Stomach (tissue), 9 donors: ENCODE data around the gene ALOX5AP. TPM values are rescaled to one million over a fixed set of nuclear protein-coding genes. Genes with fewer than 3 reads are reported as not detected.

Source experiments
- DNase-seq, 2 donors: peaks; one replicate each; pipeline versions ENCODE4 v3.0.0 to v3.0.0-alpha.2; 2013 to 2019
- H3K27ac ChIP-seq, 5 donors: fragments of 200-600 bp in 4 of 5; sonication (generic) in 4 of 5; one replicate each; pipeline ENCODE4 v1.5.1; 2013 to 2019; ENCODE audit warnings: mild to moderate bottlenecking in 1 of 5, moderate library complexity in 1 of 5
- H3K27me3 ChIP-seq, 3 donors: fragments of 200-600 bp; sonication (generic); one replicate each; pipeline ENCODE4 v1.5.1; 2017 to 2019; ENCODE audit warnings: mixed run types in 1 of 3
- H3K36me3 ChIP-seq, 4 donors: fragments of 200-600 bp; sonication (generic); 1 replicate in 3 of 4; 2 replicates in 1 of 4; pipeline ENCODE4 v1.5.1; 2016 to 2019
- H3K4me1 ChIP-seq, 4 donors: fragments of 200-600 bp; sonication (generic); one replicate each; pipeline ENCODE4 v1.5.1; 2016 to 2019
- H3K4me3 ChIP-seq, 4 donors: fragments of 200-600 bp; sonication (generic) in 3 of 4; one replicate each; pipeline ENCODE4 v1.5.1; 2016 to 2019; ENCODE audit warnings: mild to moderate bottlenecking in 1 of 4
- H3K9me3 ChIP-seq, 4 donors: fragments of 200-600 bp; sonication (generic); one replicate each; pipeline ENCODE4 v1.5.1; 2016 to 2019
- EP300 ChIP-seq: sonication (generic); formaldehyde crosslinking; IDR thresholded peaks from one replicate; pipeline ENCODE4 v1.6.1; 2017; ENCODE audit warnings: antibody characterized with exemption
- POLR2A ChIP-seq, 4 donors: fragments of 450-650 bp; IDR thresholded peaks; one replicate each; pipeline ENCODE4 v1.6.1; 2016; ENCODE audit warnings: antibody characterized with exemption in 4 of 4, control low read depth in 2 of 4, mild to moderate bottlenecking in 1 of 4, moderate library complexity in 1 of 4
- POLR2AphosphoS5 ChIP-seq, 3 donors: sonication (generic); formaldehyde crosslinking; IDR thresholded peaks; one replicate each; pipeline ENCODE4 v1.6.1; 2016; ENCODE audit warnings: antibody characterized with exemption in 3 of 3
- WGBS, 5 donors: extraction: QIAGEN DNeasy Blood & Tissue Kit in 3 of 5; methylation state at CpG; one replicate each; pipeline versions ENCODE4 v1.1.5 to v1.1.7; 2013 to 2018; 5-methylcytosine and 5-hydroxymethylcytosine counted together
- intact Hi-C: fragments of 100-400 bp; cut with DNase I; formaldehyde crosslinking; loops from one replicate; pipeline ENCODE4 v1.15.1; 2023; ENCODE audit warnings: low total_unique reads
- polyA plus RNA-seq, 3 donors: library from polyadenylated mRNA; stranded (reverse); fragments of 200-250 nt; gene quantifications; one replicate each; pipeline ENCODE4 v1.2.3, GENCODE V29; 2013
- total RNA-seq, 5 donors: library from RNA; depleted of rRNA; stranded (reverse); fragments of >200 nt; gene quantifications; one replicate each; pipeline versions ENCODE4 v1.1.0 to v1.2.3, GENCODE V29; 2014 to 2016
- TF ChIP-seq, protein P1 (sequence below), 7 experiments: fragments of 450-650 bp in 4 of 7; fragments of 200-600 bp in 3 of 7; sonication (generic) in 3 of 7; IDR thresholded peaks; one replicate each; pipeline ENCODE4 v1.5.1; 2016 to 2019; ENCODE audit warnings: antibody characterized with exemption in 7 of 7, control low read depth in 2 of 7, mild to moderate bottlenecking in 1 of 7
- donor health status: healthy with polysubstance abuse.
- donor health status: Bipolar disorder and iron deficiency.
- donor health status: healthy.

Gene ALOX5AP
- total and polyA plus RNA-seq, 8 donors: 1.3 to 36.4 (median 7.7) TPM

DNA sequence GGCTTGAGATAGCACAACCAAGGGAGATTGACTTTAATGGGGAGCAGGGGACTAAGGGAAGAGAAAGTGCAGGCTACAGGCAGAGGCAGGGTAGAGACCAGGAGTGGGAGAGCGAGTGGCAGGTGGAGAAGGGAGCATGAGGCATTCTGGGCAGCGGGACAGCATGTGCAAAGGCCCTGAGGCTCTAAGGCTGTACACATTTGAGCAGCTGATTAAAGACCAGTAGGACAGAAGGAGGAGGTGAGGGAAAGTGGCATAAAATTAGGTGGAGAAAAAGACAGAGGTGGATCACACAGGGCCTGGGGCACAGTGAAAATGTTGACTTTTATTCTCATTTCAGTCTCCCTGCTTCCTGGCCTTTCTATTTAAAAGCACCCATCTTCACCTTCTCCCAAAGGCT is 74.4 kb downstream of the ALOX5AP start:
- whole genome bisulfite sequencing, 5 donors: 95 to 100% (median 97%) methylated on average over 2 of the region's 2 CpGs
- no peak overlapping the region for H3K27ac ChIP-seq
- no peak for DNase-seq

DNA sequence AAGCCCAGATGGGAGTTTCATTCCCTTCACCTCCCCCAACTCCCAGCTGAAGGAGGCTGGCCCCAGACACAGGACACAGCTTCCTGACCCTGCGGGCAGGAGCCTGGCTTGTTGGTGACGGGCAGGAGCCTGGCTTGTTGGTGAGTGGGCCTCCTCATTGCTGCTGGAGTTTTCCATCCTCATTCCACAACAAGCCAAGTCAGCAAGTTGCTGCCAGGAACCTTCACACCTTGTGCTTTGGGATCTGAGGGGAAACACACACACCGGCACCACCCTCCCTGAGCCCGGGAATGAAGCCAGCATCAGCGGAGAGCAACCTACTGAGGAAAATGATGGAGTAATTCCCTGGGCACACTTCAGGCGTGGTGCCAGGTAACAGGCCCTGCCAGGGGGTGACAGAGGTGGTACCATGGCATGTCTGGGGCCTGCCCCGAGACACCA is 74.9 kb downstream of the ALOX5AP start:
- Histone ChIP-seq H3K4me1 (peaks cover 0 to 9% (median 5%) of the 10 kb centered on the region in 4 donors), H3K4me3 (no peak overlapping the region), H3K36me3 (no peaks in the 10 kb centered on the region), H3K9me3 (no peaks in the 10 kb centered on the region), H3K27ac (no peak overlapping the region), H3K27me3 (no peaks in the 10 kb centered on the region)
- DNase-seq: peak in 1 of 2 donors; percentile 37
- intact Hi-C loops: no loop called here
- WGBS, 5 donors: 55 to 61% (median 57%) methylated on average over 4 to 7 of the region's 7 CpGs
- TF ChIP-seq, protein P1, sequence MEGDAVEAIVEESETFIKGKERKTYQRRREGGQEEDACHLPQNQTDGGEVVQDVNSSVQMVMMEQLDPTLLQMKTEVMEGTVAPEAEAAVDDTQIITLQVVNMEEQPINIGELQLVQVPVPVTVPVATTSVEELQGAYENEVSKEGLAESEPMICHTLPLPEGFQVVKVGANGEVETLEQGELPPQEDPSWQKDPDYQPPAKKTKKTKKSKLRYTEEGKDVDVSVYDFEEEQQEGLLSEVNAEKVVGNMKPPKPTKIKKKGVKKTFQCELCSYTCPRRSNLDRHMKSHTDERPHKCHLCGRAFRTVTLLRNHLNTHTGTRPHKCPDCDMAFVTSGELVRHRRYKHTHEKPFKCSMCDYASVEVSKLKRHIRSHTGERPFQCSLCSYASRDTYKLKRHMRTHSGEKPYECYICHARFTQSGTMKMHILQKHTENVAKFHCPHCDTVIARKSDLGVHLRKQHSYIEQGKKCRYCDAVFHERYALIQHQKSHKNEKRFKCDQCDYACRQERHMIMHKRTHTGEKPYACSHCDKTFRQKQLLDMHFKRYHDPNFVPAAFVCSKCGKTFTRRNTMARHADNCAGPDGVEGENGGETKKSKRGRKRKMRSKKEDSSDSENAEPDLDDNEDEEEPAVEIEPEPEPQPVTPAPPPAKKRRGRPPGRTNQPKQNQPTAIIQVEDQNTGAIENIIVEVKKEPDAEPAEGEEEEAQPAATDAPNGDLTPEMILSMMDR (IDR thresholded peaks at IDR 0.05): no peak
- TF ChIP-seq EP300 (no peak), POLR2AphosphoS5 (IDR thresholded peaks at IDR 0.05) (no peak), POLR2A (IDR thresholded peaks at IDR 0.05) (no peak)

More for the DNA sequence above, 74.4 kb downstream of the ALOX5AP start:
- no peaks in the 10 kb centered on the region for H3K9me3 ChIP-seq
- H3K4me1 ChIP-seq: peaks cover 0 to 9% (median 5%) of the 10 kb centered on the region in 4 donors
- TF ChIP-seq POLR2AphosphoS5 (IDR thresholded peaks at IDR 0.05) (no peak), POLR2A (IDR thresholded peaks at IDR 0.05) (no peak), EP300 (no peak)
- TF ChIP-seq, protein P1 (IDR thresholded peaks at IDR 0.05): no peak
- H3K4me3 ChIP-seq: no peak overlapping the region
- no peaks in the 10 kb centered on the region for H3K36me3 ChIP-seq
- intact Hi-C loops: loop anchor here (10.0 kb wide), 1 partner anchor 665 kb away; no protein-coding TSS in a partner anchor
- no peaks in the 10 kb centered on the region for H3K27me3 ChIP-seq

DNA sequence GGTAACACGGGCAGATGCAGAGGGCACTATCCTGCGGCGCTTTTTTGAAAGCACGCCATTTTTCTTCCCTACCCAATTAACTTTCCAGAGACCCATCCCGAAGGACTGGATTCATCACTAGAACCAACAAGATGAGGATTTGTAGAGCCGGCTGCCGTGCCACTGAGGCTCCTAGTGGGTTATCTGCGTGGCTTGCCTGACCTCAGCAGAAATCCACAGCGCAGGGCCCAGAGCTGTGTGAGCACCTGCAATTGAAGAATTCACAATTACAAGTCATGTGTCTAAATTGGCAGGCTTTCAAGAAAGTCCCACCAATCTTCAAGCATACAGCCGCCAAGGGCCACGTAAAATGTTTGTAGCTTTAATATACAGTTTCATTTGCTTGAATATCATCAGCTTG is 75.5 kb downstream of the ALOX5AP start:
- intact Hi-C loops: no loop called here
- WGBS, 5 donors: 80 to 89% (median 87%) methylated on average over 11 of the region's 11 CpGs
- Histone ChIP-seq H3K9me3 (no peaks in the 10 kb centered on the region), H3K27ac (no peak overlapping the region), H3K36me3 (no peaks in the 10 kb centered on the region), H3K4me1 (peaks cover 0 to 9% (median 5%) of the 10 kb centered on the region in 4 donors), H3K4me3 (no peak overlapping the region), H3K27me3 (no peaks in the 10 kb centered on the region)
- DNase-seq: no peak
- TF ChIP-seq POLR2AphosphoS5 (IDR thresholded peaks at IDR 0.05): no peak
- TF ChIP-seq POLR2A (IDR thresholded peaks at IDR 0.05): no peak
- TF ChIP-seq EP300: no peak
- TF ChIP-seq, protein P1 (IDR thresholded peaks at IDR 0.05): no peak

Other genes starting within 250 kb of the ALOX5AP start
- gene USPL1, start 117.6 kb upstream of the ALOX5AP start, total RNA-seq: 10 to 100 TPM in 4 of 5 donors, 1 to 10 TPM in 1; 6.4 to 33.9 (median 16.3) TPM
- 1 to 10 TPM; 5.5 to 7.4 (median 6.1) TPM for gene USPL1, start 117.6 kb upstream of the ALOX5AP start, polyA plus RNA-seq
- gene MEDAG, start 170.7 kb downstream of the ALOX5AP start, total RNA-seq: 10 to 100 TPM in 3 of 5 donors, 1 to 10 TPM in 1, under 1 TPM in 1; 0.89 to 57.9 (median 15.4) TPM
- gene MEDAG, start 170.7 kb downstream of the ALOX5AP start, polyA plus RNA-seq: 1 to 10 TPM; 4.5 to 9.0 (median 6.0) TPM
- gene TEX26, start 197.1 kb downstream of the ALOX5AP start, total RNA-seq: not detected
- under 1 TPM in 1 of 3 donors, not detected in 2; 0.50 TPM for gene TEX26, start 197.1 kb downstream of the ALOX5AP start, polyA plus RNA-seq